SJSA1 (cell line): Measurements from ENCODE around the gene NUDCD3. TPM values are rescaled to one million over a fixed set of nuclear protein-coding genes. Genes with fewer than 3 reads are reported as not detected.
"Not testable (repeated sequence)": the region's sequence is repeated elsewhere in the genome, so short reads cannot be mapped to it uniquely, and the experiment has no call there.

Experiments used
- DNase-seq, 2 experiments: peaks; one replicate each; pipeline ENCODE4 v3.0.0-alpha.2; 2015 to 2020; ENCODE audit warnings: low spot score in 2 of 2, low read depth in 1 of 2
- H3K27ac ChIP-seq: fragments of 250-450 bp; sonication (Bioruptor Pico); 2 replicates; pipeline ENCODE4 v1.5.1; 2020; ENCODE audit warnings: mild to moderate bottlenecking, moderate library complexity
- H3K27me3 ChIP-seq: fragments of 250-450 bp; sonication (Bioruptor Pico); replicated peaks from 2 replicates; pipeline ENCODE4 v1.5.1; 2020; ENCODE audit warnings: mild to moderate bottlenecking, moderate library complexity
- H3K36me3 ChIP-seq: fragments of 250-450 bp; sonication (Bioruptor Pico); 2 replicates; pipeline ENCODE4 v1.5.1; 2020; ENCODE audit warnings: mild to moderate bottlenecking
- H3K4me1 ChIP-seq: fragments of 250-450 bp; sonication (Bioruptor Pico); replicated peaks from 2 replicates; pipeline ENCODE4 v1.6.1; 2021; ENCODE audit warnings: mild to moderate bottlenecking
- H3K4me3 ChIP-seq: fragments of 250-450 bp; sonication (Bioruptor Pico); 2 replicates; pipeline ENCODE4 v1.5.1; 2020; ENCODE audit warnings: mild to moderate bottlenecking
- H3K9me3 ChIP-seq: fragments of 250-450 bp; sonication (Bioruptor Pico); replicated peaks from 2 replicates; pipeline ENCODE4 v1.5.1; 2020; ENCODE audit warnings: mild to moderate bottlenecking
- total RNA-seq: library from RNA; depleted of rRNA; stranded (reverse); fragments of >200 nt; shearing (Covaris generic); gene quantifications from 2 replicates; pipeline ENCODE4 v1.2.3, GENCODE V29; 2014

The NUDCD3 gene
- total RNA-seq, 1 experiment from 2014 or later, result 34.4 TPM

- Histone ChIP-seq H3K4me3 (no peak overlapping the region), H3K27ac (no peak overlapping the region), H3K9me3 (no peaks in the 10 kb centered on the region), H3K36me3 (peaks cover 10% of the 10 kb centered on the region; the same call in 1 of the 2 replicates), H3K27me3 (no peaks in the 10 kb centered on the region), H3K4me1 (no peaks in the 10 kb centered on the region; the same call in 1 of the 2 replicates)
- DNase-seq, result no peak
These were observed 49.8 kb downstream of the NUDCD3 start for GRCh38 chr7:44440577-44441078.

GRCh38 chr7:44439926-44440325, 50.5 kb downstream of the NUDCD3 start:
- H3K4me1 ChIP-seq, result no peaks in the 10 kb centered on the region; the same call in 1 of the 2 replicates
- H3K27me3 ChIP-seq, result no peaks in the 10 kb centered on the region
- H3K27ac ChIP-seq, result no peak overlapping the region
- DNase-seq, result no peak
- H3K36me3 ChIP-seq, result peaks cover 10% of the 10 kb centered on the region; the same call in 1 of the 2 replicates
- no peak overlapping the region for H3K4me3 ChIP-seq
- H3K9me3 ChIP-seq, result no peaks in the 10 kb centered on the region

- H3K4me1 ChIP-seq, result no peaks in the 10 kb centered on the region; the same call in 1 of the 2 replicates
- no peak overlapping the region for H3K4me3 ChIP-seq
- no peaks in the 10 kb centered on the region for H3K27me3 ChIP-seq
- no peak for DNase-seq
- H3K27ac ChIP-seq, result no peak overlapping the region
- peaks cover 11% of the 10 kb centered on the region; the same call in 1 of the 2 replicates for H3K36me3 ChIP-seq
- H3K9me3 ChIP-seq, result no peaks in the 10 kb centered on the region
These were observed 51.6 kb downstream of the NUDCD3 start for GRCh38 chr7:44438816-44439215.

- no peak overlapping the region for H3K27ac ChIP-seq
- no peaks in the 10 kb centered on the region for H3K27me3 ChIP-seq
- H3K4me1 ChIP-seq, result no peaks in the 10 kb centered on the region; the same call in 1 of the 2 replicates
- no peak for DNase-seq
- H3K4me3 ChIP-seq, result no peak overlapping the region
- H3K9me3 ChIP-seq, result no peaks in the 10 kb centered on the region
- peaks cover 26% of the 10 kb centered on the region for H3K36me3 ChIP-seq
These were observed 56.3 kb downstream of the NUDCD3 start for GRCh38 chr7:44434201-44434600.

- Histone ChIP-seq H3K27ac (no peak overlapping the region), H3K27me3 (no peaks in the 10 kb centered on the region), H3K9me3 (no peaks in the 10 kb centered on the region), H3K36me3 (peaks cover 26% of the 10 kb centered on the region), H3K4me1 (no peaks in the 10 kb centered on the region), H3K4me3 (no peak overlapping the region)
- no peak for DNase-seq
These were observed 57.0 kb downstream of the NUDCD3 start for GRCh38 chr7:44433255-44434022.

GRCh38 chr7:44432381-44432977, 58.0 kb downstream of the NUDCD3 start:
- no peak overlapping the region for H3K4me3 ChIP-seq
- H3K9me3 ChIP-seq, result no peaks in the 10 kb centered on the region
- no peaks in the 10 kb centered on the region for H3K4me1 ChIP-seq
- no peak for DNase-seq
- no peak overlapping the region for H3K27ac ChIP-seq
- no peaks in the 10 kb centered on the region for H3K27me3 ChIP-seq
- peaks cover 30% of the 10 kb centered on the region for H3K36me3 ChIP-seq

GRCh38 chr7:44431091-44431608, 59.3 kb downstream of the NUDCD3 start:
- DNase-seq, result no peak

GRCh38 chr7:44430054-44430453, 60.4 kb downstream of the NUDCD3 start:
- H3K4me1 ChIP-seq, result no peaks in the 10 kb centered on the region

More at GRCh38 chr7:44431091-44431608, 59.3 kb downstream of the NUDCD3 start:
- Histone ChIP-seq H3K9me3 (no peaks in the 10 kb centered on the region), H3K36me3 (peaks cover 35% of the 10 kb centered on the region), H3K27me3 (no peaks in the 10 kb centered on the region), H3K4me1 (no peaks in the 10 kb centered on the region), H3K4me3 (no peak overlapping the region), H3K27ac (no peak overlapping the region)

GRCh38 chr7:44424762-44425161, 65.7 kb downstream of the NUDCD3 start:
- DNase-seq, H3K27ac ChIP-seq, H3K27me3 ChIP-seq, H3K4me1 ChIP-seq, H3K9me3 ChIP-seq, H3K4me3 ChIP-seq: not testable (repeated sequence)
- peaks cover 30% of the 10 kb centered on the region for H3K36me3 ChIP-seq

More at GRCh38 chr7:44430054-44430453, 60.4 kb downstream of the NUDCD3 start:
- Histone ChIP-seq H3K36me3 (peaks cover 41% of the 10 kb centered on the region), H3K27ac (no peak overlapping the region), H3K9me3 (no peaks in the 10 kb centered on the region), H3K27me3 (no peaks in the 10 kb centered on the region), H3K4me3 (no peak overlapping the region)
- no peak for DNase-seq

GRCh38 chr7:44416941-44417340, 73.5 kb downstream of the NUDCD3 start:
- Histone ChIP-seq H3K4me3 (no peak overlapping the region), H3K4me1 (peaks cover 27% of the 10 kb centered on the region), H3K9me3 (no peaks in the 10 kb centered on the region), H3K27ac (no peak overlapping the region), H3K36me3 (peaks cover 12% of the 10 kb centered on the region), H3K27me3 (no peaks in the 10 kb centered on the region)
- no peak for DNase-seq

- H3K4me3 ChIP-seq, result no peak overlapping the region
- H3K4me1 ChIP-seq, result peaks cover 21% of the 10 kb centered on the region
- peak overlapping the region; percentile 49 for H3K27ac ChIP-seq
- peaks cover 15% of the 10 kb centered on the region for H3K36me3 ChIP-seq
- H3K9me3 ChIP-seq, result no peaks in the 10 kb centered on the region
- H3K27me3 ChIP-seq, result no peaks in the 10 kb centered on the region
- peak in 1 of 2 experiments; percentile 30 for DNase-seq
These were observed 74.9 kb downstream of the NUDCD3 start for GRCh38 chr7:44415510-44415909.

GRCh38 chr7:44415047-44415446, 75.4 kb downstream of the NUDCD3 start:
- H3K27ac ChIP-seq, result peak overlapping the region; percentile 49
- H3K4me1 ChIP-seq, result peaks cover 21% of the 10 kb centered on the region
- H3K4me3 ChIP-seq, result no peak overlapping the region
- peaks cover 2% of the 10 kb centered on the region; the same call in 1 of the 2 replicates for H3K9me3 ChIP-seq
- DNase-seq, result peak in 1 of 2 experiments; percentile 69
- H3K36me3 ChIP-seq, result peaks cover 17% of the 10 kb centered on the region
- H3K27me3 ChIP-seq, result no peaks in the 10 kb centered on the region

GRCh38 chr7:44411306-44411705, 79.2 kb downstream of the NUDCD3 start:
- Histone ChIP-seq H3K27me3 (no peaks in the 10 kb centered on the region), H3K4me3 (no peak overlapping the region), H3K4me1 (peaks cover 21% of the 10 kb centered on the region), H3K9me3 (peaks cover 6% of the 10 kb centered on the region; the same call in 1 of the 2 replicates), H3K27ac (no peak overlapping the region), H3K36me3 (peaks cover 15% of the 10 kb centered on the region)
- DNase-seq, result no peak

GRCh38 chr7:44408596-44408995, 81.9 kb downstream of the NUDCD3 start:
- no peak for DNase-seq

More at GRCh38 chr7:44408596-44408995, 81.9 kb downstream of the NUDCD3 start:
- H3K4me1 ChIP-seq, result peaks cover 2% of the 10 kb centered on the region; the same call in 1 of the 2 replicates
- H3K36me3 ChIP-seq, result peaks cover 22% of the 10 kb centered on the region
- no peaks in the 10 kb centered on the region for H3K27me3 ChIP-seq
- H3K27ac ChIP-seq, result no peak overlapping the region
- H3K4me3 ChIP-seq, result no peak overlapping the region
- H3K9me3 ChIP-seq, result peaks cover 6% of the 10 kb centered on the region; the same call in 1 of the 2 replicates
